Stimulated activated naive B cell treated with anti-CD40 and anti-IgM and Interleukin-4, amounts not matched to agents 10 μg/mL and 1 μg/mL and 100 μg/mL, for 72 hours (primary cell): ENCODE measurements around the gene CDC42EP4.

Experiments used
- ATAC-seq, 2 donors: fragments of 150-1000 bp; cut with Tn5 transposase; replicated peaks; 2 replicates each; pipeline ENCODE4 v1.10.0; 2021; ENCODE audit warnings: moderate library complexity in 1 of 2
- DNase-seq: peaks from one replicate; pipeline ENCODE4 v3.0.0; 2021
- H3K27ac Mint-ChIP-seq: one replicate; pipeline ENCODE4 v1.8.0; 2022; ENCODE audit warnings: mild to moderate bottlenecking, mixed read lengths
- H3K27me3 Mint-ChIP-seq, 2 donors: one replicate each; pipeline ENCODE4 v1.8.0; 2022; ENCODE audit warnings: mixed read lengths in 2 of 2
- H3K36me3 Mint-ChIP-seq, 2 donors: one replicate each; pipeline ENCODE4 v1.8.0; 2022; ENCODE audit warnings: mixed read lengths in 2 of 2, mild to moderate bottlenecking in 1 of 2
- H3K4me1 Mint-ChIP-seq, 2 donors: one replicate each; pipeline ENCODE4 v1.8.0; 2022; ENCODE audit warnings: mixed read lengths in 2 of 2, mild to moderate bottlenecking in 1 of 2
- H3K4me3 Mint-ChIP-seq, 2 donors: one replicate each; pipeline ENCODE4 v1.8.0; 2022; ENCODE audit warnings: mild to moderate bottlenecking in 2 of 2, mixed read lengths in 2 of 2, moderate library complexity in 1 of 2
- H3K9me3 Mint-ChIP-seq, 2 donors: one replicate each; pipeline ENCODE4 v1.8.0; 2022; ENCODE audit warnings: mixed read lengths in 2 of 2, mild to moderate bottlenecking in 1 of 2

Gene CDC42EP4

GRCh38 chr17:73349138-73349537, 37.3 kb upstream of the CDC42EP4 start:
- ATAC-seq (no peak), DNase-seq (no peak)
- Mint-ChIP-seq H3K4me1 (no peaks in the 10 kb centered on the region), H3K27ac (no peak overlapping the region), H3K4me3 (no peak overlapping the region), H3K27me3 (no peaks in the 10 kb centered on the region), H3K9me3 (no peaks in the 10 kb centered on the region), H3K36me3 (peaks cover 8 to 12% of the 10 kb centered on the region in 2 donors)

- H3K4me3 Mint-ChIP-seq = no peak overlapping the region
- H3K9me3 Mint-ChIP-seq = no peaks in the 10 kb centered on the region
- DNase-seq (no peak), ATAC-seq (no peak)
- H3K27me3 Mint-ChIP-seq = no peaks in the 10 kb centered on the region
- no peak overlapping the region for H3K27ac Mint-ChIP-seq
- H3K36me3 Mint-ChIP-seq = peaks cover 8 to 12% of the 10 kb centered on the region in 2 donors
- no peaks in the 10 kb centered on the region for H3K4me1 Mint-ChIP-seq
Measured at GRCh38 chr17:73348829-73349095, 37.0 kb upstream of the CDC42EP4 start.

DNA sequence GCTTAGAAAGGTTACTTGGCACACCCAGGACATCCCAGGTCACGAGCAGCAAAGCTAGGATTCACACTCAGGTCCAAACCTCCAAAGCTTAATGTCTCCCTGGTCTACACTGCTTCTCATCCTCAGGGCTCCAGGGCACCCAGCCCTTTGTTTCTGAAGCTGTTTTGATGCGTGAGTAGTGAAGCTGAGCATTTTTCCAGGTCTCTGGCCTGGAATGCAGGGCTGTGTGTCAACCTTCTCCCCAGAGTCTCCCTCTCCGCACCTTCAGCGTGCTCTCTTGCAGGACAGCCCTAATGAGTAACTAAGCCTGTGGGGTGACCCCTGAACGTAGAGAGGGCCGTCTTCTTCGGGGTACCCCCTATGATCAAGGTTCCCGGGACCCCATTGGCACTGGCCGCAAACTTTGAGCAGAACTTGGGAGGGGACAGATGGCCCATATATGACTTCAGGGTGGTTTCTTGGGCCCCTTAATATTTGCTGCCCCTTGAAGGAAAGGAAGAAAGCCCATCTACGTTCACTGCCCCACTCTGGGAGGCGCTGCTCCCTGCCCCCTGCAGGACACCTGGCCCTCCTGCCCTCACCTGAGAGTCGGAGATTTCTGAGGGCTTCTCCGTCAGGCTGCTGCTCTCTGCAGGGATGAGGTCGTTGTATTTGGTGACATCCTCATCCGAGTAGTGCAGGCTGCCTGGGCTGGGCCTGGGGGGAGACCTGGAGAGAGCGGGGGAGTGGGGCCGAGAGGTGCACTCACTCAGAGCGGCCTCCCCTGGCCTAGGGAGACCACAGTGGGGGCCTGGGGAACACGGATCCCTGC, 36.4 kb upstream of the CDC42EP4 start:
- Mint-ChIP-seq H3K9me3 (no peaks in the 10 kb centered on the region), H3K4me3 (no peak overlapping the region), H3K27me3 (no peaks in the 10 kb centered on the region), H3K4me1 (no peaks in the 10 kb centered on the region), H3K36me3 (peaks cover 8 to 12% of the 10 kb centered on the region in 2 donors), H3K27ac (no peak overlapping the region)
- DNase-seq = no peak
- no peak for ATAC-seq

DNA sequence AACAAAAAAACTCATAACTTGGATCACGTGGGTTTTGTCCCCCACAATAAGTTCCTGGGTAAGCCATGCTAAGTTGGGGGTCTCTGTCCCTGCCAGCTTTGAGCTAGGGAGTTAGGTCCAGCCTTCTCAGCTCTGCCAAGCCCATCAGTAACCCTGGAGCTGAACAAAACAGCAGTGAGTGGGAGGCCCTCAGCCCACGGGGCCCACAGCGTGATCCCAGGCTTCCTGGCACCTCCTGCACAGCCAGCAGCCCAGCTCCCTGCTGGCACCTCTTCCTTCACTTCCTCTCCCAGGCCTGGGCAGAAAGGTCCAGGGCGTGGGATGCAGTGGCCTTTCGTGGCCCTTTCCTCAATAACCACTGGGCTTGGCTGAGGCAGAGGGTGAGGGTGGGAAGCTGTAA, 35.5 kb upstream of the CDC42EP4 start:
- H3K4me3 Mint-ChIP-seq = no peak overlapping the region
- H3K27me3 Mint-ChIP-seq = no peaks in the 10 kb centered on the region
- DNase-seq (no peak), ATAC-seq (no peak)
- H3K4me1 Mint-ChIP-seq = no peaks in the 10 kb centered on the region
- H3K36me3 Mint-ChIP-seq = peaks cover 7 to 12% of the 10 kb centered on the region in 2 donors
- H3K9me3 Mint-ChIP-seq = no peaks in the 10 kb centered on the region
- no peak overlapping the region for H3K27ac Mint-ChIP-seq

- Mint-ChIP-seq H3K36me3 (peaks cover 4% of the 10 kb centered on the region in 2 donors), H3K9me3 (no peaks in the 10 kb centered on the region), H3K4me3 (no peak overlapping the region), H3K27me3 (no peaks in the 10 kb centered on the region), H3K27ac (no peak overlapping the region), H3K4me1 (no peaks in the 10 kb centered on the region)
- no peak for ATAC-seq
- no peak for DNase-seq
Measured at GRCh38 chr17:73346501-73347162, 34.8 kb upstream of the CDC42EP4 start.

DNA sequence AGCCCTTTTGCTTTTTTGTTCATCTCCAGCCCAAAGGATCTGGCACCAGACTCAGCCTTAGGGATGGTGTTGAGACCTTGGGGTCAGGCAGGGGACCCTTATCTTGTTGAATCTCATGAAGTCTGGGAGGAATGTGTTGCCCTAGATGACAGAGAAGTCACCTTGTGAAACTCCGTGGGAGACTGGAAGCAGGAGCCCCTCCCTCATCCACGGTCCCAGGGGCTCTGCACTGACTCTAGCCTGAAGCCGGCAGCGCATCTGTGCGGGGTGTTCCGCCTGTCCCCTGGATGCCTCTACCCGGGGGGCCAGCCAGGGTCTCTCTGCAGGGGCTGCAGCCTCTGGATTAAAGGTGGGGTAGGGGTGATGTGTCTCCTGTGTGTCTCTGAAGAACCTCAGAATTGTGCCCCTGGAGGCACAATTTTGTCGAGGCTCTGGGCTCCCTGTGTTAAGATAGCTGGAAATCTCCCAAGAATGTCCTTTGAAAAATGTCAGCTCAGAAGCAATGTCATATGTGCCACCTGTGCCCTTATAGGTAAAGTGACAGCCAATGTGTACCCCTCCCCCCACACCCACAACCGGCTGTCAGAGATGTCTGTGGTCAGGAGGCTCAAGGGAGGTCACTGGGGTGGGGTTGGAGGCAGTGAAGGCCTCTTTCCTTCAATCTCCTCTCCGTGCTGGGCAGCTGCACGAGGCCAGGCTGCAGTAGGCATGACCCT, 32.1 kb upstream of the CDC42EP4 start:
- DNase-seq (no peak), ATAC-seq (no peak)
- Mint-ChIP-seq H3K9me3 (no peaks in the 10 kb centered on the region), H3K27ac (no peak overlapping the region), H3K27me3 (no peaks in the 10 kb centered on the region), H3K4me1 (no peaks in the 10 kb centered on the region), H3K4me3 (no peak overlapping the region), H3K36me3 (peaks cover 3 to 4% of the 10 kb centered on the region in 2 donors)

DNA sequence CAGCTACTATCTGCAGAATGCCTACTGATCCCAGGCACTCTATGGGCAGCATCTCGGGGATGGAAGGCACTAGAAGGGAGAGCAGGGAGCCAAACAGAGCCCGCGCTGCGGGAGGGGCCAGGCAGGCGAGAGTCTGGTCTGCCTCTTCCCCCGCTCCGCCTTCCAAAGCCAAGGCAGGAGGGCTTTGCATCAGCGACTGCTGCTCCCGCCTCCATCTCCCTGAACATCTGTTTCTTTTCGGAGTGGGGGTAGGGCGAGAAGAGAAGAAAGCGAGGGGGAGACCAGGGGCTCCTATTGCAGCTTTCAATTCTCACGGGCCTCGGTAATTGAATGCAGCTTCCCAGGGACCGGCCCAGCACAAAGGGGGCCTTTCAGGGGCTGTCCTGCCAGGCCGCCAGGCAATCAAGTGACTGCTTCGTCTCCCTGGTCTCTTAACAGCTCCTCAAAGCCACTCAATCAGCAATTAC, 31.4 kb upstream of the CDC42EP4 start:
- Mint-ChIP-seq H3K9me3 (no peaks in the 10 kb centered on the region), H3K4me3 (no peak overlapping the region), H3K27me3 (no peaks in the 10 kb centered on the region)

DNA sequence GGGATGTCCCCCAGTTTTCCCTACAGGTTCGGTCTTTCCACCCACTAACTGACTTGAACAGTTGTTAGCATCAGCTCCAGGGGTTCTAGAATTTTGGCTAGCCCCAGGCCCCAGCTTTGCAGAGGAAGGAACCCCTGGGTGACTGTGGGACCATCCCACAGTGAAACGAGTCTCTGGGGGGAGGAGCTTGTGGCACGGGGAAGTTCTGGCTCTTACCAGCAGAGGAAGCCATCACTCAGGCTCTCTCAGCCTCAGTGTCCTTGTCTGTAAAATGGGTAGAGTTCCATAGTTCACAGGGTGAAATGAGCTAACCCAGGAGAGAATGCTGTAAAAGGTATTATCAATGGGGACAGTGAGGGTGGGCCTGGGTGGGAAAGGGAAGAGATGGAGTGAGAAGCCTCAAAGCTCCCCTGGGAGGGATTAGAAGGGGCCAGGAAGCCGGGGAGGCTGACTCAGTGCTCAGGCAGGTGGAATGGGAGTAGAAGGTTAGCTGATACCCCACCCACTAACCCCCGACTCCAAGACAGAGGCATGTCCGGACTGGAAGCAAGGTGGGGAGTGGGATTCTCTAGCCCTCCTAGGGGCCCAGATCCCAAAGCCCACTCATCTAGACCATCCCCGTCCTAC, 30.9 kb upstream of the CDC42EP4 start:
- H3K4me1 Mint-ChIP-seq = no peaks in the 10 kb centered on the region
- no peak for DNase-seq
- ATAC-seq = no peak
- no peak overlapping the region for H3K27ac Mint-ChIP-seq
- no peaks in the 10 kb centered on the region for H3K27me3 Mint-ChIP-seq
- no peak overlapping the region for H3K4me3 Mint-ChIP-seq
- no peaks in the 10 kb centered on the region for H3K9me3 Mint-ChIP-seq
- peaks cover 5 to 9% of the 10 kb centered on the region in 2 donors for H3K36me3 Mint-ChIP-seq

More for the DNA sequence above, 31.4 kb upstream of the CDC42EP4 start:
- ATAC-seq (no peak), DNase-seq (no peak)
- no peak overlapping the region for H3K27ac Mint-ChIP-seq
- peaks cover 6 to 8% of the 10 kb centered on the region in 2 donors for H3K36me3 Mint-ChIP-seq
- no peaks in the 10 kb centered on the region for H3K4me1 Mint-ChIP-seq

- no peaks in the 10 kb centered on the region for H3K4me1 Mint-ChIP-seq
- no peaks in the 10 kb centered on the region for H3K9me3 Mint-ChIP-seq
- H3K27me3 Mint-ChIP-seq = no peaks in the 10 kb centered on the region
- ATAC-seq (no peak), DNase-seq (no peak)
- H3K4me3 Mint-ChIP-seq = no peak overlapping the region
- no peak overlapping the region for H3K27ac Mint-ChIP-seq
- H3K36me3 Mint-ChIP-seq = peaks cover 3 to 7% of the 10 kb centered on the region in 2 donors
Measured at GRCh38 chr17:73342050-73342522, 30.3 kb upstream of the CDC42EP4 start.

DNA sequence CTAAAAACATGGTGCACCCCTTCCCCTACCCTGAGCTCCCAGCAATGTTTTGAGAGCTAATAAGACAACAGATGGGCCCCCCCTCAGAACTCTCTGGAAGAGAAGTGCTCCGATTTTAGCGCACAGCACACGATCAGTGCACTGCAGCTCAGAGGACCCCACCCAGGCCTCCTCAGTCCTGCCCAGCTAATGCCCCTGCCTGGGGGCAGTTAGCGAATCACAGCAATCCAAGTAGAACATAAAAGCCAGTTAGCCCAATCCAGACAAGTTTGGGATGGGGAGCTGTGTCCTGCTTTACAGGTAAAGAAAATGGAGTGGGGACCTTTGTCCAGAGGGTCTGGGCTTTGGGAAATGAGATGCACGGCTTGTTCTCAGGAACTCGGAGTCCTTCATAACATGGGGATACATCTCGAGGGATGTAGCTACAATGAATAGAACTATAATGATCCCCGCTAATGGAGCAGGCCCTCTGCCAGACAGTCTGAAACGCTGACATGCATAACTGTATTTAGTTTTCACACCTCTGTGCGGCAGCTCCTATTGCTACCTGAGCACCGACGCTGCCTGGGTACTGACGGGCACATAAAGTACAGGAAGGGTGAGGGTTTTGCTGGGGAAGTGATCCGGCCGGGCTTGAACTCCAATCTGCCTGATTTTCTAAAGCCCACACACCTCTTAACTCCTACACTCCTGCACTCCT, 29.7 kb upstream of the CDC42EP4 start:
- H3K27me3 Mint-ChIP-seq = no peaks in the 10 kb centered on the region
- H3K9me3 Mint-ChIP-seq = no peaks in the 10 kb centered on the region
- peaks cover 3 to 7% of the 10 kb centered on the region in 2 donors for H3K36me3 Mint-ChIP-seq
- ATAC-seq (no peak), DNase-seq (no peak)
- no peak overlapping the region for H3K27ac Mint-ChIP-seq
- no peak overlapping the region for H3K4me3 Mint-ChIP-seq
- H3K4me1 Mint-ChIP-seq = no peaks in the 10 kb centered on the region

DNA sequence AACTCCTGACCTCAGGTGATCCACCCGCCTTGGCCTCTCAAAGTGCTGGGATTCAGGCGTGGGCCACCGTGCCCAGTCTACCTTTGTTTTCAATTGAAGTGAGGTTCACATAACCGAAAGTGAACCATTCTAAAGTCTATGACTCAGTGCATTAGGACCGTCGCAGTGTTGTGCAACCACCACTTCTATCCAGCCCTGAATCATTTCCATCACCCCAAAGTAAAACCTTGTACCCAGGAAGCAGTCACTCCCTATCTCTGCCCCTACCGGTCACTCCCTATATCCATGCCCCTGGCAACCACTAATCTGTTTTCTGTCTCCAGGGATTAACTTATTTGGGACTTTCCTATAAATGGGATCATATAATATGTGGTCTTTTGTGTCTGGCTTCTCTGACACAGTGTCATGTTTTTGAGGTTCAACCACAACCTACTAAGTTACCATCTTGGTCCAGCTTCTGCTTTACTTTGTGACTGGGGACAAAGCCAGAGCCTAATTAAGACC, 28.3 kb upstream of the CDC42EP4 start:
- Mint-ChIP-seq H3K27ac (no peak overlapping the region), H3K36me3 (peaks cover 3 to 7% of the 10 kb centered on the region in 2 donors), H3K4me1 (no peaks in the 10 kb centered on the region), H3K4me3 (no peak overlapping the region), H3K27me3 (no peaks in the 10 kb centered on the region), H3K9me3 (no peaks in the 10 kb centered on the region)
- DNase-seq (no peak), ATAC-seq (no peak)

- H3K27ac Mint-ChIP-seq = no peak overlapping the region
- no peaks in the 10 kb centered on the region for H3K27me3 Mint-ChIP-seq
- no peak for ATAC-seq
- H3K36me3 Mint-ChIP-seq = peaks cover 3 to 7% of the 10 kb centered on the region in 2 donors
- H3K4me1 Mint-ChIP-seq = no peaks in the 10 kb centered on the region
- H3K4me3 Mint-ChIP-seq = no peak overlapping the region
- no peak for DNase-seq
- no peaks in the 10 kb centered on the region for H3K9me3 Mint-ChIP-seq
Measured at GRCh38 chr17:73338566-73339197, 26.9 kb upstream of the CDC42EP4 start.

- Mint-ChIP-seq H3K27ac (no peak overlapping the region), H3K4me3 (no peak overlapping the region), H3K9me3 (no peaks in the 10 kb centered on the region), H3K36me3 (peaks cover 3 to 7% of the 10 kb centered on the region in 2 donors), H3K27me3 (no peaks in the 10 kb centered on the region), H3K4me1 (no peaks in the 10 kb centered on the region)
- DNase-seq (no peak), ATAC-seq (no peak)
Measured at GRCh38 chr17:73338050-73338521, 26.3 kb upstream of the CDC42EP4 start.
